Ramos (cell line): ENCODE data around the gene LRRC8B.

ENCODE experiments used
- in situ Hi-C: fragments of 300-500 bp; cut with MboI; formaldehyde crosslinking; loops from one replicate; pipeline ENCODE4 v1.14.3; 2022; ENCODE audit warnings: low sequenced_read_pairs; ENCODE audit not compliant: unreplicated experiment

LRRC8B gene

GRCh38 chr1:89603651-89604413 is 79.2 kb downstream of the LRRC8B start:
- in situ Hi-C loops: loop anchor here (5.0 kb wide), 1 partner anchor 127 kb away; no protein-coding TSS in a partner anchor

DNA sequence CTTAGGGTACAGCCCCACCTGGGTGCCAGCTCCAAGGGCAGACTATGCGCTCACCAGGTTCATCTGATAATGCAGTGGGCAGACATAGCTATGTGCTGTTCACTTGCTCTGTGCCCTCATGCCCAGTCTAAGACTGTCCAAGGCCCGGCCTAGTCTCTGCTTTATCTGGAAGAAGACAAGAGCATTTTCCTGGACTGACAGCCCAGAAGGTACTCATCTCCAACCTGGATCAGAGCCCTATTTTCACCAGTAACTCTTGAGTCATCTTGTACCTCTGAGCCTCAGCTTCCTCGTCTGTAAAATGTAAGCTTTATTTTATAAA is 79.7 kb downstream of the LRRC8B start:
- in situ Hi-C loops: loop anchor here (5.0 kb wide), 1 partner anchor 127 kb away; no protein-coding TSS in a partner anchor

DNA sequence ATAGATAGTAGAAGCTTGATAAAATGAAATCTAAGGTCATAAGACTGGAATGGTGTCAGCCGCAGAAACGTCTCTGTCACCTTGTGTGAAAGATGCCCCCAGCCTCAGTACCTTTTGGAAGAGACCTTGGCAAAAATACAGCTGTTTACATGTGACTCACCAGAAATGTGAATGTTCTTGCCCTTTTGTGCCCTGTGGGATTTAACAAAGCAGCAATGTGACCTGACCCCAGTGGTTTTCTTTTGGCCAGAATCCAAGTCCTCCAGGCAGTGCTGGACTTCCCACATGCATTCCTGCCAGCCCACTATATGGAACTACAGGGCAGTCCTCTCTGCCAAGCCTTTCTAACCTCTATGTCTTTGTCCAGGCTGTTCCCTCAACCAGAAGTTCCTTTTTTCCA is 81.1 kb downstream of the LRRC8B start:
- in situ Hi-C loops: no loop called here

DNA sequence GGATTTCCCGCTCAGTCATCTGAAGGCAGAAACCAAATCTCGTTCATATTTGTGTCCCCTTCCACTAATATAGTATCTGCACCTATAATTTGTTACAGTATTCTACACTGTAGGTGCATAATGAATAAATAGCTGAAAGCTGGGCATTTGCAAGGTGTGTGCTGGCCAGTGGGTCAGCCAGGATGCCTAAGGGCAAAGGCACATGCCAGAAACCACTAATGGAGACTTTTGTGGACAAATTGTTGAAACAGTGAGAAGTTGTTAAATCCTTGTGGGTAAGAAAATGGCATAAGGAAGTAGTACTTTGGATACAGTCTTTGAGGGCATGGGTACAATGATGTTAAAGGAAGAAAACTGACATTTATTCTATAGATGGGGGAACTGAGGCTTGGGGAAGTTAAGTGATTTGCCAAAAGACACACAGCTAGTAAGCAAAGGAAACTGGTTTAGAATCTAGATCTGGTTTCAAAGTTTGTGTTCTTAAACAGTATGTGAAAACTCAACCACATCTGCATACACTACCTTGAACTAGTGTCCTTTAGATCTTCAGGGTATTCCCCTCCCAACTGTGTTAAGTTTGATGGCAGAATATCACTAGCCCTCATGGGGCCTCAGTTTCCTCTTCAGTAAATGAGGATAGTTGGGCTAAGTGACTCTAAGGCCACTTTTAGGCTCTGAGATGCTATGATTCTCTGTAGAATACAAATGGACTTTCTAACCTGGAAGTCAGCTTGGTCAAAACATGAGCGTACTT is 81.8 kb downstream of the LRRC8B start:
- in situ Hi-C loops: no loop called here

- in situ Hi-C loops: no loop called here
Measured at GRCh38 chr1:89607156-89607555, 82.5 kb downstream of the LRRC8B start.

GRCh38 chr1:89607586-89608318 is 83.1 kb downstream of the LRRC8B start:
- in situ Hi-C loops: no loop called here

DNA sequence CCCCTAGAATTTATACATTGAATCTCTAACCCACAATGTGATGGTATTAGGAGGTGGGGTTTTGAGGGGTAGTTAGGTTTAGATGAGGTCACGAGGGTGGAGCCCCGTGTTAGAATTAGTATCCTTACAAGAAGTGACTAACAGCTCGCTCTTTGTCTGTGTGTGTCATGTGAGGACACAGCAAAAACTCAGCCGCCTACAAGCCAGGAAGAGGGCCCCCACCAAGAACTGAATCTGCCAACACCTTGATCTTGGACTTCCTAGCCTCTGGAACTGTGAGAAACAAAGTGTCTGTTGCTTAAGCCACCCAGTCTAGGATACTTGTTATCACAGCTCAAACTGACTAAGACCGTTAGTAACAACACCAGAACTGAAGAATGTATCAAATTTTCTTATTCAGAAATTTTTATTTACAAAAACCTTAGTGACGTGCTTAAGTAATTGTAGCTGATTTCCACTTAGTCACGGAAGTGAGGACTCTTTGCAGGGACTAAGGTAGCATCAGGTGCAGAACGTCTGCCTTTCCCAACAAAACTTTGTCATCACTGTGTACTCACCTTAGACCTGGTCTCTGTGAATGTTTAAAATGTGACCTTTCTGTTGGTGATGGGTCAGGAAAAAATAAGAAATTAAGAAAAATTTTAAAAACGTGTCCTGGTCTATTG is 83.8 kb downstream of the LRRC8B start:
- in situ Hi-C loops: no loop called here

DNA sequence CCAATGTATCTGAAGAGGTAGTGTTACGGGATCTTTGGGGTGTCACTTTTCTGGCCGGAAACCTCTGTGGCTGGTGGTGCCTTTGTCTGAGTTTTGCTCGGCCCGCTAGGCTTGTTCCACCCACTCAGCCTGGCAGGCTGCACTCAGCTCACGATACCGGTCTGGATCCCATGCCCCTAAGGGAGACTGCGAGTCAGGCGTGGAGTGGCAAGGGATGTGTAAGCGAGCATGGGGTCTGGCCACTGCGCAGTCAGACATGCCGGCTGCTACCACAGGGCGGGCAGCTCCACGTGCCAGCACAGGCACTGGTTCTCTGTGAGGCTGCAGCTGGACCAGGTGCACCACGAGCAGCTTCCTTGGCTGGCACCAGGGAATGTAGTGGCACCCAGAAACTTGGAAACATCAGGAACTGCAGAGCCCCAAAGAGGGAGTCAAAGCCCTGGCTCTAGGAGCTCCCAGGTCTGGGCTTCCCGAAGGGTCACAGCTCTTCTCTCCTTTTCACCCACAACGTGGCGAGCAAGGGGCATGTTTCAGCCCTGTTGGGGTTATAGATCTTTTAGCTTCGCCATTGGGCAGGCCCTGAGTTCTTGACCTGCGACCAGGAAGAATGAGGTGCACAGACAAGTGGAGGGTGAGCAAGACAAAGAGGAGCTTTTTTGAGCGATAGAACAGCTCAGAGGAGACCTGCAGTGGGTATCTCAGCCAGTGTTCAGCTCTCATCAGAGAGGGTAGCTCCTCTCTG is 84.5 kb downstream of the LRRC8B start:
- in situ Hi-C loops: no loop called here

DNA sequence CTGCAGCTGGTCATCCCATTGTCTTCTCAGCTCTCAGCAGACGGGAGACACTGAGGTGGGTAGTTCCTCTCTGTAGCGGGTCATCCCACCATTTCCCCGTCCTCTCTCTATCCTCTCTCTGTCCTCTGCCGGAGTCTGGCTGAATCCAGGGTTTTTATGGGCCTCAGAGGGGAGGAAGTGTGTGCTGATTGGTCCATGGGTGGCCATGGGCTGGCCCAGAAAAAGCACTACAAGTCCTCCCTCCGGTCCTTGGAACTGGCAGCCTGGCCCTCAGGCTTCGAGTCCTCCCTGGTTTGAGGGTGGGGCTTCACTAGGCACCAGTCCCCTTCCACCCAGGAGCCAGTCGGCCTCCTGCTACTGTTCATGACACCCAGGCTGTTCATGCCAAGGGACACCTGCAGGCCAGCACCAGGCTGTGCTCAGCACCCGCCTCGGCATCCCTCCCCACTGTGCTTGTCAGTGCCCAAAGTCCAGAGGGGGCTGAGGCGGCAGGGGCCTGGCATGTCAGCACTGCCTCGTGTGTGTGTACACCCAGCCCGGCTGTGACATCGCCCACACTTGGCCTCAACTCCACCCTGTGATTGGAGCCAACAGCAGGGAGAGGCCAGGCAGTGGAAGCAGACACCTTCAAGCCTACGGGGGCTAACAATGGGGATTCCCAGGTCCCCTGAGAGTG is 85.3 kb downstream of the LRRC8B start:
- in situ Hi-C loops: no loop called here

DNA sequence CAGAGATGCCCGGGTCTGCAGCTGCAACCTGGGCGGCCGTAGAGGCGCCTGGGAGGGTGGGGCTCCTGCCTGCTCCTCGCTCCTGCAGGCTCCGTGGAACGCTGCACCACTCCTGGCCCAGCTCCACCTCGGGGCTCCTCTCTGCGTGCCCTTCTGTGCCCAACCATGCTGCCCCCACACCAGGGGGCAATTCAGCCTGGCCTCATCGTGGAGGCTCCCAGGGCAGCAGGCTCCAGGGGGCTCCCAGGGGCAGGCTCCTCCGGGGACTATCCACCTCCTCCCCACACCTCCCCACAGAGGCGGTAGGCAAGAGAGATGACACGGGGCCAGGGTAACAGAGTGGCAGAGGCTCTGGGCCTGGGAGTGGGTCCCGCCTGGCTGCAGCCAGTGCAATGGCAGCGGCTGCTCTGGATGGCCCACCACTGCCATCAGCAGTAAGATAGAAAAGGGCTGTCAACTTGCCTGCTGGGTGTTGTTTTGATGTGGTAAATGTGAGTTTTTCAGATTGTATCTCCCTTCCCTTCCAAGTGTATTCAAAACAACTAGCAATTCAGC is 85.9 kb downstream of the LRRC8B start:
- in situ Hi-C loops: no loop called here

DNA sequence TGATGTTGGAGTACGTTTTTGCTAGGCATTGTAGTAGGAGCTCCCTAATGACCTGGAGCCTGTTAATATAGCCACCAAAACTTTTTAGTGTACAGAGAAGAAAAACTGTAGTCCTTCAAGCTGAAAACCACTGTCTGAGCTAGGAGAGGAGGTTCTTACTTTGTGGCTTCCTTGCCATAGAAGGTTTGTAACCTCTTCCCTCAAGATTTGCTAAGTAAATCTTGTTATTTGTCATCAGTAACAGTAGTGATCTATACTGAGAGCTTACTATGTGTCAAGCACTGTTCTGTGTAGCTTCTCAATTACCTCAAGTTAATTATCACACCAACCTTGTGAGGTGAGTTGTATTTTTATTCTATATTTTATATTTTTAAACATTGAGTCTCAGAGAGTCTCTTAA is 87.1 kb downstream of the LRRC8B start:
- in situ Hi-C loops: no loop called here

DNA sequence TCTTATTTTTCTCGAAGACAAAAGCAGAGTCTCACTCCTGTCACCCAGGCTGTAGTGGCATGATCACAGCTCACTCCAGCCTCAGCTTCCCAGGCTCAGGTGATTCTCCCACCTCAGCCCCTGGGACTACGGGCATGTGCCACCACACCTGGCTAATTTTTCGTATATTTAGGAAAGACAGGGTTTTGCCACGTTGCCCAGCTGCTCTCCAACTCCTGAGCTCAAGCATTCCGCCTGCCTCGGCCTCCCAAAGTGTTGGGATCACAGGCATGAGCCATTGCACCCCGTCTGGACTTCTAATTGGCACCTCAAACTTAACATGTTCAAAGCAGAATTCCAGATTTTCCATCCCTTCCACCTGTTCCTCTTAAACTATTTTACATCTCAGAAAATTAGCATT is 89.3 kb downstream of the LRRC8B start:
- in situ Hi-C loops: no loop called here

DNA sequence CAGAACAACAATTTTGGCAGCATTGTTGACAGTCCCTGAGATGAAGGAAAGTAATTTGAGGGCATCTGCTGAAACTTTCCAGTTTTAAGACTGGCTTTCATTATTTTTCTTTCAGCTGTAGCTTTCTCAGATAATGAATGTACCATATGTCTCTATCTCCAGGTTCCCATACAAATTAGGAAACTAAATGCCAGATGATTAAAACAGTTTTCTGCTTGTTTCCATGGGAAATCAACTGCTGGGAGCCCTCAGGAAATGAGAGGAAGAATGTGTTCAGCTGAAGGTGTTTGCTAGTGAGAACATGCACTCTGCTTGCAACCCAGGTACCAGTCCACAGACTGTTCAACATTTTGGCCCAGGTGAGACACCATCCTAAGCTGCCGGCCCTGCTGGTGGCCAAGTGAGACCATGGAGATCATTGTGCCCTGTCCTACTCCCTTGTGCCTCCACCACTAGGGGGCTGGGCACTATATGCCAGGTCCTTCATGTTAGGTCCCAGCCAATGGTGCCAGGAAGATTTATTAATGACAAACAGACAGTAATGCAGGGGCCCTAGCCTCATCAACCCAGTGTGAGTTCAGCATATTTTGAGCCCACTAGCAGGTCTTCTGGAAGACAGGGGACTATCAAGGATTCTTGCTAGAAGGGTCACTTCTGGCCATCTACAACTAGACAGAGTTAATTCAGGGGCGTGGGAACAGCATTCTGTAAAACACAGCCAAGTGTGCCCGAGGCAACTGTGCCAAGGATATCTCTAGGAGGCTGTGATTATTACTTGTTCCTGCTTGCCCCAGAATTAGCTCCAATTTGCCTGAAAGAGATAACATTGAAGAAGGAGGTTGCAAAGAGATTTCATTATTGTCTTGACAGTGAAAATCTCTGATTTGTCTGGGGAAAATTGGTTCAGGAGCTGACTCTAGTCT is 91.3 kb downstream of the LRRC8B start:
- in situ Hi-C loops: no loop called here

- in situ Hi-C loops: no loop called here
Measured at GRCh38 chr1:89616844-89617627, 92.4 kb downstream of the LRRC8B start.

DNA sequence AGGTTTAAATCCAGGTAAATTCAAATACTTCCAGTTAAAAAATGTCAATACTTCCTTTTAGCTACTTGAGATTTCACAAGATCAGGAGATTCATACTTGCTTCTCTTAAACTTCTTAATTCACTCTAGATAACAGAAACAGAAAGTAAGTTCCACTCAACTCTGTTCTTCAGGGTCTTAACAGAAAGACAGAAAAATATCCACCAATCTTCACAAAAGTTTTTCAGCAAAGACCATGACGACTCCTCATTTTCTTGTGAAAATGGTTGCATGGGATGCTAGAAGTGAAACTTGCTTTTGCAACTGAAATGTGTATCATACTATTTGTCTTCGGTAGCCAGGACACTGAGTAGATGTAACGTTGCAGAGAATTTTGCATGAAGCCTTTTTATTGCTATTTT is 96.0 kb downstream of the LRRC8B start:
- in situ Hi-C loops: no loop called here

DNA sequence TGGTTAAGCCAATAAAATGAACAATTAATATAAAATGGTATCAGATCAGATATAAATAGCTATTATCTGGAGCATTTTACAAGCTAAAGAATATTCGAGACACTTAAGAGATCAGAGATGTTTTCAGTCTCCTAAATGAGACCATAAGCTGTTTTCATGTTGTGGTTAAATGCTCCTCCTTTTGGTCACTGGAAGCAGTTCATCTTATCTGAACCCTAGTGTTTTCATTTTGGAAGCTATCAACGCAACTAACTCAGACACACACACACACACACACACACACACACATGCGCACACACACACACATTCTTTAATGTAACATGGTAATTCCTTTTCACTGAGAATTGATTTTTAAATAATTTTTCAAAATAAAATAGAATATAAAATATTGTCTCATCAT is 98.3 kb downstream of the LRRC8B start:
- in situ Hi-C loops: no loop called here

DNA sequence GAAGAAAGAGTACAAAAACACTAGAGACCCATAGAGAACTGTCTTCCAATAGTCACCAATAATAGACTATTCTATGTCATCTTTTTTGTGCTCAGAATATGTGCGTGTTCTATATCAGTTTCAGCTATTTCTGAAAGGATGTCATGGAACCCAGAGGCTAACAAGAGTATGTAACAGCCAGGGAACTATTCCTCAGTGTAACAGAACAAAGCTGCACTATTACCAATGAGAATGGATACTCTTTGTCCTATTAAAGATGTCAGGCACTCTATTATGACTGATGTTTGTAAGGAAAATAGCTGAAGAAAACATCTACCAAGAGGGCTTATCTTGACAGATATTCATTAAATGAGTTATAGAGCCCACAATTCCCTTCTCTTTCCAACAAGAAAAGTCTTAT is 99.7 kb downstream of the LRRC8B start:
- in situ Hi-C loops: no loop called here
